Measurements from ENCODE around the gene ZSWIM9.

Gene ZSWIM9

GRCh38 chr19:48169939-48170803 lies at the start of gene ZSWIM9, which contains the start of gene LIG1:
ZSWIM9 (plus strand) TSS chr19:48170680; CDS start chr19:48171803, 1,123 bp downstream.
LIG1 (minus strand) TSS chr19:48170344; CDS start chr19:48165566, 4,778 bp downstream.
- ATAC-seq = peak; percentile 90 to 93

- ATAC-seq = no peak
These were observed 49.4 kb upstream of the ZSWIM9 start for GRCh38 chr19:48121066-48121465.

- ATAC-seq = peak in 1 of 2 donors; percentile 25
These were observed 48.5 kb upstream of the ZSWIM9 start for GRCh38 chr19:48121909-48122371.

GRCh38 chr19:48122421-48122820 lies 48.1 kb upstream of the ZSWIM9 start:
- no peak for ATAC-seq

- ATAC-seq = peak; percentile 65 to 70
These were observed 46.4 kb upstream of the ZSWIM9 start for GRCh38 chr19:48123907-48124651.

GRCh38 chr19:48127561-48127960 lies 42.9 kb upstream of the ZSWIM9 start:
- no peak for ATAC-seq

- ATAC-seq = no peak
These were observed 37.4 kb upstream of the ZSWIM9 start for GRCh38 chr19:48133094-48133493.

GRCh38 chr19:48135411-48135810 lies 35.1 kb upstream of the ZSWIM9 start:
- ATAC-seq = no peak

- no peak for ATAC-seq
These were observed 33.9 kb upstream of the ZSWIM9 start for GRCh38 chr19:48136547-48136946.

- no peak for ATAC-seq
These were observed 33.1 kb upstream of the ZSWIM9 start for GRCh38 chr19:48137411-48137810.

- ATAC-seq = no peak
These were observed 31.4 kb upstream of the ZSWIM9 start for GRCh38 chr19:48139053-48139452.

GRCh38 chr19:48147597-48148175 lies 22.8 kb upstream of the ZSWIM9 start:
- no peak for ATAC-seq

GRCh38 chr19:48148576-48148975 lies 21.9 kb upstream of the ZSWIM9 start:
- ATAC-seq = no peak

GRCh38 chr19:48149430-48149829 lies 21.1 kb upstream of the ZSWIM9 start:
- no peak for ATAC-seq

- ATAC-seq = peak in 1 of 2 donors; percentile 51
These were observed 17.9 kb upstream of the ZSWIM9 start for GRCh38 chr19:48152551-48152950.

- ATAC-seq = no peak
These were observed 16.5 kb upstream of the ZSWIM9 start for GRCh38 chr19:48154003-48154402.

GRCh38 chr19:48158210-48158790 lies 12.2 kb upstream of the ZSWIM9 start:
- no peak for ATAC-seq

- no peak for ATAC-seq
These were observed 1.8 kb upstream of the ZSWIM9 start for GRCh38 chr19:48168689-48169088.

- ATAC-seq = peak; percentile 10 to 18
These were observed 922 bp upstream of the ZSWIM9 start for GRCh38 chr19:48169578-48169938.

- no peak for ATAC-seq
These were observed 402 bp downstream of the ZSWIM9 start for GRCh38 chr19:48170817-48171347.

GRCh38 chr19:48171710-48172109 lies 1.2 kb downstream of the ZSWIM9 start:
- no peak for ATAC-seq

GRCh38 chr19:48174445-48175030 lies 4.1 kb downstream of the ZSWIM9 start:
- no peak for ATAC-seq
